Mammary microvascular endothelial cell (primary cell): Measurements from ENCODE around the gene EQTN. TPM values are rescaled to one million over a fixed set of nuclear protein-coding genes. Genes with fewer than 3 reads are reported as not detected.

ENCODE experiments used
- total RNA-seq: library from RNA; depleted of rRNA; stranded (reverse); fragments of >200 nt; gene quantifications from 2 replicates; pipeline ENCODE4 v1.2.3, GENCODE V29; 2015

Gene EQTN
- total RNA-seq: not detected in 2 replicates

DNA sequence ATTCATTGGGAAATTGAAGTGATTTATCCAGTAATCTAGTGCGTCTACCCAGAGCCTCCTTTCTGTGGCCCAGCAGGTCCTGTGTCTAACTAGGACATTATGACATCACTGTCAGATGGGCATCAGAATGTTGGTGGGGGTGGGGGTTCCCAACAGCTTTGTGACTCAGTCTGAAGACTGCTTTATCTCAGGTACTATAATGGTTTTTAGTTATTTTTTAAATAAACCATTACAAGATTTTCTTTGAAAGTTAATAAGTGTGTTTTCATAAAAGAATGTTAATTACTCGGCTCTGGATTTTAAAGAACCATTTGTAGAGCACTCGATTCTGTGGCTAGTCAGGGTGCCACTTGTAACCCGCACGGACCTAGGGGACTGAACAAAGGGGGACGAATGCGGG lies at the start of gene EQTN:
EQTN (minus strand) TSS at position 101 of the 400 bp plus-strand sequence; CDS start at position 6, 95 bp downstream.

Other genes starting within 250 kb of the EQTN start
- gene TEK, start 187.9 kb downstream of the EQTN start, total RNA-seq: 77.0 and 79.5 TPM in 2 replicates
- gene IFNK, start 227.1 kb upstream of the EQTN start, total RNA-seq: not detected in 2 replicates
- 0.30 and 0.40 TPM in 2 replicates for gene MOB3B, start 232.7 kb upstream of the EQTN start, total RNA-seq